ENCODE results near the gene SPRN.
"Not testable (repeated sequence)": the region's sequence is repeated elsewhere in the genome, so short reads cannot be mapped to it uniquely, and the experiment has no call there.

Gene SPRN

GRCh38 chr10:133438711-133439273 lies 14.4 kb upstream of the SPRN start:
- peak; percentile 44 for DNase-seq (ENCODE audit: low read depth)
- no peak overlapping the region for H3K4me3 ChIP-seq (ENCODE audit: low read depth, low read length)
- peak; percentile 36 for TF ChIP-seq CTCF (conservative IDR thresholded peaks at IDR 0.05; ENCODE audit: low read depth, low read length)

GRCh38 chr10:133432789-133433188 lies 8.4 kb upstream of the SPRN start:
- DNase-seq (ENCODE audit: low read depth); H3K4me3 ChIP-seq (ENCODE audit: low read depth, low read length): not testable (repeated sequence)

DNA sequence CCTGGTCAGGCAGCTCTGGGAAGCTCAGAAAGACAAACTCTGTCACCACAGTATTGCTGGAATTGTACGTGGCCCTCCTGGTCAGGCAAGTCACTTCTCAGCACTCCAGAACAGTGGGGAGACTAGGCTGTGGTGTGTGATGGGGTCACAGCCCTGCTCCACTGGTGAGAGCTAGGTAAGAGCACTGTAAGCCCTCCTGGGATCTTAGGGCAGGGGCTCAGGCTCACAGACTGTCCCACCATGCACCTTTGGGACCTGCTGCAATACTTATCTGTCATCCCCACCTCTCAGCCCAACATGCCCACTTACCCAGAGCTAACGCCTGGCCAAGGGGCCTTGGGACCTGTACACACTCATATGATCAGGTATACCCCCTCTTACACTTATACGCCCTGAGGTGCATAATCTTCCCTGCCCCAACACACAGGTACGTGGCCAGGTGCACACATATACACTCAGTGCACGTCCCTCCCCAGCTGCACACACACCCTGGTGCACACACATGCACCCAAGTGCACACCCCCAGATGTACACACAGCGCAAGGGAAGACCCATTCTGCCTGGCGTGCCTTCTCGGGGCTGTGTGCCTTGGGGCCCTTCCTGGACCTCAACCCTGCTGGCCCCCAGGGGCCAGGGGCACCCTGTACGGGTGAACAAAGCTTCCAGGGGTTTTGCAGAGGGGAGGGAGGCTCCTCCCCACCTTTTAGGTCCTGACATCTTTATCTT lies 7.6 kb upstream of the SPRN start:
- DNase-seq (ENCODE audit: low read depth); H3K4me3 ChIP-seq (ENCODE audit: low read depth, low read length): not testable (repeated sequence)

DNA sequence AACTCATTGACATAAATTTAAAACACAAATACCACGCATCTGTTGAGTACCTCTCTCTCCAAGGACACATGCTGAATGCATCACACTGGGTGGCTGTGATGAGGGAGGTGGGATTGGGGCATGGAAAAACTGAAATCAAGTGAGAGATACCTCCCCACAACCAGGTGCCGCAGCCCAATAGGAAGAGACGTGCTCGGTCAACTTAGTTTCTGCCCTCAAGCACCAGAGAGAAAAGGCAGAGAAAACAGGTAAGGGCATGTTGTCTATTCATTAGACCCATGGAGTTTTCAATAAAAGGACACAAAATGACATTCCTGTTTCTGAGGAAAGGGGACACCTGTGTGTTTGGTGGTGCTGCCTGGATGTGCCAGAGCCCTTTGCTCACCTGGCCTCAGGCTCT lies 5.1 kb upstream of the SPRN start:
- DNase-seq (ENCODE audit: low read depth); H3K4me3 ChIP-seq (ENCODE audit: low read depth, low read length): not testable (repeated sequence)

DNA sequence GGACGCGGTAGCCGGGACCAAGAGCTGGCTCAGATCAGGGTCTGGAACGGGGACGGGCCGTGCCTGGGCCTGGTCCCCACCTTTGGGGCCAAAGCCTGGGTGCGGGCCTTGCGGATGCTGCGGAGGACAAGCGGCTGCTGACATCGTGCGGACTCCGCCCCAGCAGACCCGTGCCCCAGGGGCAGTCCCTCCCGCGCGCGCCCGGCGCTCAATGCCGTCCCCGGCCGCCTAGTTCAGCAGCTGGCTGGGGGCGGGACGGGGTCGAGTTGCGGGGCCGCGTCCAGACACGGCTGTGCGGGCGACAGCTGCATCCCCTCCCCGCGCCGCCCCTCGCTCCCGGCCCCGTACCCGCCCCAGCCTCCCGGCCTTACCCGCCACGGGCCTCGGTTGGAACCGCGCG lies 323 bp downstream of the SPRN start:
- DNase-seq (ENCODE audit: low read depth); H3K4me3 ChIP-seq (ENCODE audit: low read depth, low read length): not testable (repeated sequence)

GRCh38 chr10:133422807-133423771 lies 1.3 kb downstream of the SPRN start:
- no peak overlapping the region for H3K4me3 ChIP-seq (ENCODE audit: low read depth, low read length)

DNA sequence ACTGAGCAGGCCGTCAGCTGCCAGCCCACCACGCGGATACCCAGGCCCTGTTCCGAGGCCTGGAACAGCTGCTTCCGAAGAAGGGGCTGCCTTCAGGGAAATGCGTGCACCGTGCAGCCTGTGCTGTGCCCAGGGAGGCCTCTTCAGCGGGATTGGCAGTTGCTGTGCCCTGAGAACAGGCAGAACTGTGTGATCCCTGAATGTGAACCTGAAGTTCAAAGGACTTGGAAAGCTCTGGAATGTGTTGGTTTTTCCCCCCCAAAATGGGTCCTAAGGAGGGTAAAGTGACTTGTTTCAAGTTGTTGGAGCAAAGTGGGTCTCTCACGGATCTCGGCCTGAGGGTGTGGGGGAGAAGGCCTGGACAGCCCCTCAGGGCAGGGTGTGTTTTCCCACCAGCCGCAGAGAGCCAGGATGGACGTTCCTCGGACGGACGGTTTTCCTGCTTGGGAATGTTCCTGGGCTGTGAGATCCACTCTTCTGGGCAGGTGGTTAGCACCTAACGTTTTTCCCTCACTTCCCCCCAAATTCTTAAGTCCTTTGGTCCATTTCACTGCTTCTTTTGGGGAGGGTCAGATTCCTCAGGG lies 2.1 kb downstream of the SPRN start:
- no peak for TF ChIP-seq CTCF (conservative IDR thresholded peaks at IDR 0.05; ENCODE audit: low read depth, low read length)
- no peak overlapping the region for H3K4me3 ChIP-seq (ENCODE audit: low read depth, low read length)
- DNase-seq (ENCODE audit: low read depth), result no peak

More at GRCh38 chr10:133422807-133423771, 1.3 kb downstream of the SPRN start:
- no peak for TF ChIP-seq CTCF (conservative IDR thresholded peaks at IDR 0.05; ENCODE audit: low read depth, low read length)
- DNase-seq (ENCODE audit: low read depth), result no peak

GRCh38 chr10:133421336-133422222 lies 2.8 kb downstream of the SPRN start:
- no peak for TF ChIP-seq CTCF (conservative IDR thresholded peaks at IDR 0.05; ENCODE audit: low read depth, low read length)
- no peak for DNase-seq (ENCODE audit: low read depth)
- H3K4me3 ChIP-seq (ENCODE audit: low read depth, low read length), result no peak overlapping the region
